Dermis microvascular lymphatic vessel endothelial cell (primary cell): Measurements from ENCODE around the gene DNAH2. TPM values are rescaled to one million over a fixed set of nuclear protein-coding genes. Genes with fewer than 3 reads are reported as not detected.

ENCODE experiments used
- DNase-seq, 2 donors: peaks; one replicate each; pipeline versions ENCODE4 v3.0.0 to v3.0.0-alpha.2; 2010; ENCODE audit warnings: low read depth in 2 of 2
- total RNA-seq: library from RNA; depleted of rRNA; stranded (reverse); fragments of >200 nt; gene quantifications from 2 replicates; pipeline ENCODE4 v1.2.1, GENCODE V29; 2014

DNAH2 gene
- total RNA-seq, 1 donor from 2014 or later = under 0.01 TPM

- DNase-seq = no peak
Observed at GRCh38 chr17:7864995-7865650, 147.6 kb downstream of the DNAH2 start.

- DNase-seq = no peak
Observed at GRCh38 chr17:7867881-7868329, 150.4 kb downstream of the DNAH2 start.

- no peak for DNase-seq
Observed at GRCh38 chr17:7873051-7873450, 155.5 kb downstream of the DNAH2 start.

GRCh38 chr17:7875804-7876370 lies 158.3 kb downstream of the DNAH2 start:
- DNase-seq = no peak

GRCh38 chr17:7878234-7878633 lies 160.7 kb downstream of the DNAH2 start:
- DNase-seq = no peak

- DNase-seq = no peak
Observed at GRCh38 chr17:7880076-7880868, 162.7 kb downstream of the DNAH2 start.

GRCh38 chr17:7881276-7882054 lies 163.9 kb downstream of the DNAH2 start:
- peak in 1 of 2 donors; percentile 10 for DNase-seq

GRCh38 chr17:7882068-7882467 lies 164.5 kb downstream of the DNAH2 start:
- DNase-seq = no peak

GRCh38 chr17:7882629-7883028 lies 165.1 kb downstream of the DNAH2 start:
- DNase-seq = no peak

Other genes starting within 250 kb of the DNAH2 start
- 6.7 and 11.3 TPM in 2 replicates for gene ZBTB4, start 238.1 kb upstream of the DNAH2 start, total RNA-seq
- gene SLC35G6, start 236.3 kb upstream of the DNAH2 start, total RNA-seq = not detected in 2 replicates
- gene POLR2A, start 233.4 kb upstream of the DNAH2 start, total RNA-seq = 56.5 and 87.0 TPM in 2 replicates
- gene TNFSF12, start 168.7 kb upstream of the DNAH2 start, total RNA-seq = 4.7 and 9.4 TPM in 2 replicates
- gene TNFSF13, start 159.0 kb upstream of the DNAH2 start, total RNA-seq = 0.25 and 0.26 TPM in 2 replicates
- 61.2 and 74.1 TPM in 2 replicates for gene SENP3, start 155.8 kb upstream of the DNAH2 start, total RNA-seq
- 0.77 and 1.5 TPM in 2 replicates for gene CD68, start 138.1 kb upstream of the DNAH2 start, total RNA-seq
- gene MPDU1, start 133.9 kb upstream of the DNAH2 start, total RNA-seq = 70.0 and 98.1 TPM in 2 replicates
- gene SOX15, start 127.7 kb upstream of the DNAH2 start, total RNA-seq = 0.13 TPM in 2 replicates
- gene FXR2, start 102.8 kb upstream of the DNAH2 start, total RNA-seq = 29.4 and 35.4 TPM in 2 replicates
- gene SAT2, start 89.9 kb upstream of the DNAH2 start, total RNA-seq = 27.6 and 37.3 TPM in 2 replicates
- gene SHBG, start 87.6 kb upstream of the DNAH2 start, total RNA-seq = 0.13 TPM in 1 of 2 replicates, not detected in the other
- not detected in 2 replicates for gene ATP1B2, start 66.8 kb upstream of the DNAH2 start, total RNA-seq
- gene TP53, start 30.3 kb upstream of the DNAH2 start, total RNA-seq = 44.0 and 51.2 TPM in 2 replicates
- gene WRAP53, start 29.3 kb upstream of the DNAH2 start, total RNA-seq = 6.9 and 7.0 TPM in 2 replicates
- 0.13 and 1.1 TPM in 2 replicates for gene EFNB3, start 12.5 kb upstream of the DNAH2 start, total RNA-seq
- 1.0 and 3.5 TPM in 2 replicates for gene KDM6B, start 116.5 kb downstream of the DNAH2 start, total RNA-seq
- 11.6 and 17.2 TPM in 2 replicates for gene TMEM88, start 137.3 kb downstream of the DNAH2 start, total RNA-seq
- gene NAA38, start 139.8 kb downstream of the DNAH2 start, total RNA-seq = 84.6 and 171 TPM in 2 replicates
- gene CYB5D1, start 140.3 kb downstream of the DNAH2 start, total RNA-seq = 5.6 and 6.0 TPM in 2 replicates
- gene CHD3, start 171.0 kb downstream of the DNAH2 start, total RNA-seq = 57.8 and 60.2 TPM in 2 replicates
- 0.51 and 0.76 TPM in 2 replicates for gene RNF227, start 198.5 kb downstream of the DNAH2 start, total RNA-seq
- 0.13 and 0.26 TPM in 2 replicates for gene KCNAB3, start 212.1 kb downstream of the DNAH2 start, total RNA-seq
- 52.9 and 80.7 TPM in 2 replicates for gene TRAPPC1, start 214.2 kb downstream of the DNAH2 start, total RNA-seq
- 10.6 and 13.2 TPM in 2 replicates for gene CNTROB, start 214.5 kb downstream of the DNAH2 start, total RNA-seq